Adrenal gland (tissue), 5 donors: Measurements from ENCODE around the gene WNT3A.

ENCODE experiments used
- CTCF ChIP-seq, 6 experiments: fragments of 450-650 bp in 4 of 6; fragments of 200-600 bp in 2 of 6; sonication (generic) in 1 of 6; IDR thresholded peaks; 1 replicate in 5 of 6; 2 replicates in 1 of 6; pipeline versions ENCODE4 v1.5.1 to v1.8.0; 2016 to 2021; ENCODE audit warnings: antibody characterized with exemption in 6 of 6, mild to moderate bottlenecking in 2 of 6, moderate library complexity in 1 of 6
- POLR2A ChIP-seq, 2 donors: fragments of 450-650 bp; IDR thresholded peaks; one replicate each; pipeline ENCODE4 v1.6.1; 2017; ENCODE audit warnings: antibody characterized with exemption in 2 of 2, mild to moderate bottlenecking in 2 of 2, moderate library complexity in 1 of 2
- donor health status: DM: no; HTN: no; CAD: no.

GRCh38 chr1:227987181-227987580, 19.6 kb upstream of the WNT3A start:
- TF ChIP-seq CTCF (IDR thresholded peaks at IDR 0.05) (no peak), POLR2A (IDR thresholded peaks at IDR 0.05) (no peak)
